Measurements from ENCODE around the gene GDPD4. TPM values are rescaled to one million over a fixed set of nuclear protein-coding genes. Genes with fewer than 3 reads are reported as not detected.

The GDPD4 gene
- total RNA-seq, 2 donors from 2014 or later = not detected

- H3K4me3 Mint-ChIP-seq = no peak overlapping the region
- no peaks in the 10 kb centered on the region for H3K9me3 Mint-ChIP-seq
- ATAC-seq (replicated peaks) = no peak
- no peaks in the 10 kb centered on the region for H3K36me3 Mint-ChIP-seq (ENCODE audit: low read depth)
- no peak overlapping the region for H3K27ac Mint-ChIP-seq
- no peaks in the 10 kb centered on the region for H3K4me1 Mint-ChIP-seq
- H3K27me3 Mint-ChIP-seq = peaks cover 8% of the 10 kb centered on the region
Observed at GRCh38 chr11:77233011-77233410, 68.5 kb downstream of the GDPD4 start.

GRCh38 chr11:77232242-77232641 is 69.2 kb downstream of the GDPD4 start:
- Mint-ChIP-seq H3K36me3 (ENCODE audit: low read depth) (no peaks in the 10 kb centered on the region), H3K27ac (no peak overlapping the region), H3K9me3 (no peaks in the 10 kb centered on the region), H3K4me3 (no peak overlapping the region), H3K27me3 (peaks cover 10% of the 10 kb centered on the region), H3K4me1 (no peaks in the 10 kb centered on the region)
- ATAC-seq (replicated peaks) = no peak

GRCh38 chr11:77231800-77232199 is 69.7 kb downstream of the GDPD4 start:
- ATAC-seq (replicated peaks) = no peak
- H3K4me1 Mint-ChIP-seq = no peaks in the 10 kb centered on the region

GRCh38 chr11:77230878-77231605 is 70.4 kb downstream of the GDPD4 start:
- Mint-ChIP-seq H3K27me3 (peaks cover 17% of the 10 kb centered on the region), H3K36me3 (ENCODE audit: low read depth) (no peaks in the 10 kb centered on the region), H3K9me3 (no peaks in the 10 kb centered on the region), H3K4me3 (no peak overlapping the region), H3K4me1 (no peaks in the 10 kb centered on the region), H3K27ac (no peak overlapping the region)
- no peak for ATAC-seq (replicated peaks)

More at GRCh38 chr11:77231800-77232199, 69.7 kb downstream of the GDPD4 start:
- no peak overlapping the region for H3K27ac Mint-ChIP-seq
- H3K9me3 Mint-ChIP-seq = no peaks in the 10 kb centered on the region
- no peaks in the 10 kb centered on the region for H3K36me3 Mint-ChIP-seq (ENCODE audit: low read depth)
- H3K27me3 Mint-ChIP-seq = peaks cover 15% of the 10 kb centered on the region
- no peak overlapping the region for H3K4me3 Mint-ChIP-seq

- no peak overlapping the region for H3K27ac Mint-ChIP-seq
- no peaks in the 10 kb centered on the region for H3K4me1 Mint-ChIP-seq
- H3K36me3 Mint-ChIP-seq (ENCODE audit: low read depth) = no peaks in the 10 kb centered on the region
- ATAC-seq (replicated peaks) = no peak
- H3K27me3 Mint-ChIP-seq = peaks cover 29% of the 10 kb centered on the region
- H3K4me3 Mint-ChIP-seq = no peak overlapping the region
- no peaks in the 10 kb centered on the region for H3K9me3 Mint-ChIP-seq
Observed at GRCh38 chr11:77223797-77224196, 77.7 kb downstream of the GDPD4 start.

GRCh38 chr11:77217156-77217555 is 84.3 kb downstream of the GDPD4 start:
- Mint-ChIP-seq H3K27me3 (peaks cover 6% of the 10 kb centered on the region), H3K9me3 (no peaks in the 10 kb centered on the region), H3K4me1 (no peaks in the 10 kb centered on the region), H3K4me3 (no peak overlapping the region), H3K27ac (no peak overlapping the region), H3K36me3 (ENCODE audit: low read depth) (no peaks in the 10 kb centered on the region)
- ATAC-seq (replicated peaks) = no peak

- no peaks in the 10 kb centered on the region for H3K4me1 Mint-ChIP-seq
- no peaks in the 10 kb centered on the region for H3K27me3 Mint-ChIP-seq
- no peak for ATAC-seq (replicated peaks)
- no peaks in the 10 kb centered on the region for H3K9me3 Mint-ChIP-seq
- H3K36me3 Mint-ChIP-seq (ENCODE audit: low read depth) = no peaks in the 10 kb centered on the region
- H3K27ac Mint-ChIP-seq = no peak overlapping the region
- no peak overlapping the region for H3K4me3 Mint-ChIP-seq
Observed at GRCh38 chr11:77215106-77215505, 86.4 kb downstream of the GDPD4 start.

- Mint-ChIP-seq H3K9me3 (no peaks in the 10 kb centered on the region), H3K36me3 (ENCODE audit: low read depth) (no peaks in the 10 kb centered on the region), H3K27me3 (no peaks in the 10 kb centered on the region), H3K27ac (no peak overlapping the region), H3K4me1 (no peaks in the 10 kb centered on the region), H3K4me3 (no peak overlapping the region)
- ATAC-seq (replicated peaks) = no peak
Observed at GRCh38 chr11:77214557-77214956, 86.9 kb downstream of the GDPD4 start.

- Mint-ChIP-seq H3K9me3 (no peaks in the 10 kb centered on the region), H3K4me3 (no peak overlapping the region), H3K27ac (no peak overlapping the region), H3K36me3 (ENCODE audit: low read depth) (no peaks in the 10 kb centered on the region), H3K27me3 (no peaks in the 10 kb centered on the region), H3K4me1 (no peaks in the 10 kb centered on the region)
- ATAC-seq (replicated peaks) = no peak
Observed at GRCh38 chr11:77213589-77214428, 87.7 kb downstream of the GDPD4 start.

GRCh38 chr11:77213029-77213579 is 88.4 kb downstream of the GDPD4 start:
- H3K27ac Mint-ChIP-seq = no peak overlapping the region
- H3K9me3 Mint-ChIP-seq = no peaks in the 10 kb centered on the region
- H3K4me1 Mint-ChIP-seq = no peaks in the 10 kb centered on the region
- no peaks in the 10 kb centered on the region for H3K27me3 Mint-ChIP-seq
- no peak for ATAC-seq (replicated peaks)
- no peaks in the 10 kb centered on the region for H3K36me3 Mint-ChIP-seq (ENCODE audit: low read depth)
- no peak overlapping the region for H3K4me3 Mint-ChIP-seq

- Mint-ChIP-seq H3K36me3 (ENCODE audit: low read depth) (no peaks in the 10 kb centered on the region), H3K4me1 (no peaks in the 10 kb centered on the region), H3K9me3 (no peaks in the 10 kb centered on the region), H3K27ac (no peak overlapping the region), H3K27me3 (no peaks in the 10 kb centered on the region), H3K4me3 (no peak overlapping the region)
- ATAC-seq (replicated peaks) = no peak
Observed at GRCh38 chr11:77212314-77213007, 89.0 kb downstream of the GDPD4 start.

GRCh38 chr11:77211594-77212251 is 89.8 kb downstream of the GDPD4 start:
- Mint-ChIP-seq H3K4me1 (no peaks in the 10 kb centered on the region), H3K27ac (no peak overlapping the region), H3K9me3 (no peaks in the 10 kb centered on the region), H3K4me3 (no peak overlapping the region), H3K27me3 (no peaks in the 10 kb centered on the region), H3K36me3 (ENCODE audit: low read depth) (no peaks in the 10 kb centered on the region)
- no peak for ATAC-seq (replicated peaks)

GRCh38 chr11:77211040-77211451 is 90.4 kb downstream of the GDPD4 start:
- no peaks in the 10 kb centered on the region for H3K9me3 Mint-ChIP-seq
- H3K27ac Mint-ChIP-seq = no peak overlapping the region
- H3K27me3 Mint-ChIP-seq = no peaks in the 10 kb centered on the region
- no peak for ATAC-seq (replicated peaks)
- no peaks in the 10 kb centered on the region for H3K4me1 Mint-ChIP-seq
- H3K36me3 Mint-ChIP-seq (ENCODE audit: low read depth) = no peaks in the 10 kb centered on the region
- no peak overlapping the region for H3K4me3 Mint-ChIP-seq

- Mint-ChIP-seq H3K4me3 (no peak overlapping the region), H3K9me3 (no peaks in the 10 kb centered on the region), H3K27me3 (no peaks in the 10 kb centered on the region), H3K4me1 (no peaks in the 10 kb centered on the region), H3K27ac (no peak overlapping the region), H3K36me3 (ENCODE audit: low read depth) (no peaks in the 10 kb centered on the region)
- no peak for ATAC-seq (replicated peaks)
Observed at GRCh38 chr11:77209663-77210062, 91.8 kb downstream of the GDPD4 start.

Data from activated T-helper 17 cell treated with anti-CD3 and anti-CD28 coated beads, Interleukin-2, amount 50 U/mL, for 72 hours (primary cell).